Stimulated activated CD8-positive, alpha-beta memory T cell treated with anti-CD3 and anti-CD28 coated beads, Interleukin-15, amount 100 ng/mL, for 1 hour (primary cell): ENCODE results near the gene PRKAG2.

Source experiments
- DNase-seq: peaks from one replicate; pipeline ENCODE4 v3.0.0-alpha.2; 2020; ENCODE audit warnings: low read depth

Gene PRKAG2

DNA sequence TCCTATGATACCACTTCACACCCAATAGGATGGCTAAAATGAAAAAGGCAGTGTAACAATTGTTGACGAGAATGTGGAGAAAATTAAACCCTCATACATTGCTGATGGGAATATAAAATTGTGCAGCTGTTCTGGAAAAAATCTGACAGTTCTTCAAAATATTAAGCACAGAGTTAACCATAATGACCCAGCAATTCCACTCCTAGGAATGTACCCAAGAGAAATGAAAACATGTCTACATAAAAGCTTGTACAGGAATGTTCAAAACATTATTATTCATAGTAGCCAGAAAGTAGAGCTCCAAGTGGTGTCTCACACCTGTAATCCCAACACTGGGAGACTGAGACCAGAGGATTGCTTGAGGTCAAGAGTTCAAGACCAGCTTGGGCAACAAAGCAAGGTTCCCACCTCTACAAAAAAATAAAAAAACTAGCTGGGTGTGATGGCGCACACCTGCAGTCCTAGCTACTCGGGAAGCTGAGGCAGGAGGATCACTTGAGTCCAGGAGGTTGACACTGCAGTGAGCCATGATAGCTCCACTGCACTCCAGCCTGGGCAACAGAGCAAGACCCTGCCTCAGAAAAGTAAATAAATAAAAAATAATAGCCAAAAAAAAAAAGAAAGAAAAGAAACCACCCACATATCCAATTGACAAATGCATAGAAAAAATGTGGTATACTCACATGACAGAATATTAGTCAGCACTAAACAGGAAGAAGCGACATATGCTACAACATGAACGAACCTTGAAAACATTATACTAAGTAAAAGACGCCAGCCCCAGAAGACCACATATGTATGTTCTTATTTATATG is 362.2 kb downstream of the PRKAG2 start:
- no peak for DNase-seq

GRCh38 chr7:151513133-151513532 is 363.8 kb downstream of the PRKAG2 start:
- DNase-seq = no peak

DNA sequence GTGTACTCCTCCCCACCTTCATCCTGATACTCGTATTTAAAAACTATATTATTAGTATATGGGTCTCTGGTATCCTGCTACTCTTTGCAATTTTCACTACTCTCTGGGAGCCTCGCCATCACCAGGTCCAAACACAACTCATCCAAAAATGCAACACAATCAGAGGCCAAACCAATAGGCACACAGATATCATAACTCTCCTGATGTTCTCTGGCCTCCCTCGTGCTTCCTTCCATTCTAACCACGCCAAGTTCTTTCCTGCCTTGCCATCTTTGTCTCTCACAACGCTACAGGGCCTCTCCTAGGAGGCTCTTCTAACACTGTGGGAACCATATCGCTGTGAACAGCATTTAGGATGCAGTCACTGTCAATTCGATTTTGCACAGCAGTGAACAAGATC is 364.6 kb downstream of the PRKAG2 start:
- no peak for DNase-seq

GRCh38 chr7:151511946-151512345 is 365.0 kb downstream of the PRKAG2 start:
- DNase-seq = no peak

DNA sequence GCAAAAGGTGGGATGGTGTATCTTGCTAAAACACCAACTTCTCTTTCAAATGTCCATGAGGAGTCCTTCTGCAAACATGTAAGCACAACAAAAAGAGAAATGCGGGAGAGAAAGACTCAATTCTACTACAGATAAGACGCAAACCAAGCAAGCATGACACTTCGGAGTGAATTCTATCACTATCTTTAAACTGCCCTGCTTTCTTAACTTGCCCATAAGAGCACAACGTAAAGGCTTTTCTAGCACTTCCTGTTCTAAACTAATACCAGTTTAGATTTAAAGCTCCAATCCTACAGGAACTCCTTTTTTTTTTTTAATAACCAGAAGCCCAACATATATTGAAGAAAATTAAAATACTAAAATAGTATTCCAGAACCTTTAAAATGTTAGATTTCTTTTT is 365.6 kb downstream of the PRKAG2 start:
- no peak for DNase-seq

- no peak for DNase-seq
Observed at GRCh38 chr7:151509670-151510333, 367.1 kb downstream of the PRKAG2 start.

DNA sequence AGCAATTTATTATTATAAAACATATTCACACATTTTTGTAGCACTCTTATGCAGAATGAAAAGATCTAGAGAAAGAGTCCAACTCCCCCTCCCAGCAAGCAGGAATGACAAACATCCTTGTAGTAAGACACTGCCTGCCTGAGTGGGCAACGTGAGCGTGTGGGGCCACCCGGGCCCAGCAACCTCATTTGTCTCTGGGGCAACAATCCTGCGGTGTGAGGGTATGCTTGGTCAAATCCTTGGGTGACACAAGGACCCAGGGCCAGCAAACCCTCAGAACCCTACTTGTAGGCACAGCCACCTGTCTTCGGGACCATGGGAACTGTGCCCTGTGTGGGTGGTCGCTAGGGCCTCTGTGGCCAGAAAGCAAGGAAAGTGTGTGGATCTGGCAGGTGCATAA is 367.9 kb downstream of the PRKAG2 start:
- DNase-seq = no peak

DNA sequence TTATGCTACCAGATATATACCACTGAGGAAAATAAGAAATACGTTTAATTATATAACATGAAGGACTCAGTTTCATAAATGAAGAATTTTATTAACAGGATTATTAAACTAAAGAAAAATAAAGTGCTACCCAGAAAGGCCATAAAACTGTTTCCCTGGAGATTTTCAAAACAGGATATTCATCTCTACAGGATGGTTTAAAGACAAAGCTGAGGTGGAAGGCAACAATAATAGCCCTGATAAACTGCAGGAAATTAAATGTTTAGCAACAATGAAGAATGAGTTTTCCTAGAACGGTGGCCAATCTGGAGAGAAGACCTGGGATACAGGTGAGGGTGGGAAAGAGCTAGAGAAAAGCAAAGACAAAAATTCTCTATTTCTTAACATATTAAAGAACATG is 369.1 kb downstream of the PRKAG2 start:
- DNase-seq = no peak

DNA sequence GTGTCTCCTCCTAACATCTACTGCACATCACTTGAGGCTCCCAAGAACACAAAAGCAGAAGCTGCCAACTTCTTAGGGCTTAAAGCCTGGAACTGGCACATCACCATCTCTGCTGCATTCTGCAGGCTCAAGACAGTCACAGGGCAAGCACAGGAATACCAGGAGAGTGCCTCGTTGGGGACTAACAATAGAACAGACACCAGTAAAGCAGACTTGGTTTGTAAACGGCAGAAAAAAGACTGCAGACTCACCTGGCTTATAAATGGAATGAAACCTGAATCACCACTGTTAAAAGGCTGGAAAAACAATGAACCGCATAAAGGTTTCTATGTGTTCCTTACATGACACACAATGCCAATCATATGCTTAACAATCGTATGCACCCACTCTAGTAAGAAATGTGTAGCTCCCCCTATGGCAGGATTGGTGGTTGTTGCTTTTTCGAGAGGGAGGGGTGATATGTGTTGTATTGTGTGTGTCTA is 370.0 kb downstream of the PRKAG2 start:
- no peak for DNase-seq
